DMS114 treated with DMSO at 0.1 percent for 48 hours (cell line): Measurements from ENCODE around the gene PHF1.

Source experiments
- DNase-seq: peaks from one replicate; lab custom pipeline; 2025; ENCODE audit not compliant: unreplicated experiment; lab: John Stamatoyannopoulos, UW

PHF1 gene

DNA sequence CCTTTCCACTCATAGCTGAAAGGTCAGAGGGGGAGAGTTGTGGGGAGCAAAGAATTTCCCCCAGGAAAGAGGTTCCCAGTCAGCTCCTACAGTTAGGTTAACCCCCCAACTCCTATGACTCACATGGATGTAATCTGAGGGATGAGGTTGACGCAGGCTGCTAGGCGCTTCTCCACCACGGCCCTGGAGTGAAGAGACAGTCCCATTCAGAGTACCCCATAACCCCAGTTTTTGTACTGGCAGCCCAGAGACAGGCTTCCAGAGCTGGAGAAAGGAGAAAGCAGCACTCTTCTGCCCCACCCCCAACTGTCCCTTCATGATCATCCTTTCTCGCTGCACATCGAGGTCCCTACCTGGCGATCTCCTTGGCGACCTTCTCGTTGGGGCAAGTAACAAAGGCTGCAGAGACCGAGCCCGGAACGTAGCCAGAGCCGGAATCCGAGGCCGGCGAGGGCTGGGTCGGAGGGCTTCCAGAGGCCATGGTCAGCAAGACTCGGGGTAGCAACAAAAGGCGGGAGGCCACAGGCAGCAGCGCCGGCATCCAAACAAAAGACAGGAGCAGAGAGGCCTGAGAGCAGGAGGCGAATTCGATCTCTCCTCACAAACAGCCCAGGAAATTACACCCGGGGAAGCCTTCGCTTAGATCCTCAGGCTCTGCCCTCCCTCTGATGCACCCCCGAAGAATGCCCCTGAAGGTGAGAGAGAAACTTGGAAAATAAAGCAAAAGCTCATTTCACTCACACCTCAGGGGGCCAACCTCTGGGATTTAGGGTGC is 6.5 kb downstream of the PHF1 start:
- DNase-seq = no peak

DNA sequence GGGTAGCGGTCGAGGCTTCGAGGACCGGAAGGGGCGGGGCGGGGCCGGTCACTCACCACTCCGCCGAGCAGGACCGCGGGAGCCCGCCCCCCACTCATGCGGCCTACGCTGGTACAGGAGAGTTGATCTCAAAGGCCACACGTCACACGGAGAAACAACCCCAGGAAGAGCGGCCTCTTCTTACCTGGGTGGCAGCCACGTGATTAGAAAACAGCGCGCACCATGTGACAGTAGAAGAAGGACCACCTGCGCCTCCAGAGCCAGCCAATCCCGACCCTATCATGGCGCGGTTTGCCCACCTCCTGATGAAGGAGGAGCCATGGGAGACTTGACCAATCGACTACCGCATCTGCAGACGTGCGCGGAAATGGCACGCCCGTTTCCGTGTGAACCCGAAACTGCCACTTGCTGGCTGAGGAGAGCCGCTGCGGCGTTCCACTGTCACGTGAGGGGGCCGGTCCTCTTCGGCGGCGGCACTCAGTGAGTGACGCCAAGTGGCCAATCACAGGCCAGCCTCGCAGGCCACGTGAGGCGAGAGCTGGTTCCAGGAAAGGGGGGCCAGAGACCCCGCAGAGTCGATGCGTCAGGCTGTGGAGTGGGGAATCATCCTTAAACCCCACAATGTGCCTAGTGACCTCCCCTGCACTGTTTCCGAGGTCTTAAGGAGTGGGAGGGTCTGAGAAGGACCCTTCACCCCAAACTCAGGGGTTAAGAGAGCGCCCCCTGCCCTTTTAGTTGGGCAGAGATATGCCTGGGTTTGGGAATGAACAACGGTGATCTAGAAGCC is 7.3 kb downstream of the PHF1 start, which contains the start of gene CUTA:
Gene CUTA, minus strand, starts transcription at position 205 of the 787 bp plus-strand sequence. Its CDS starts 107 bp downstream, at position 98.
- peak; percentile 99 for DNase-seq

DNA sequence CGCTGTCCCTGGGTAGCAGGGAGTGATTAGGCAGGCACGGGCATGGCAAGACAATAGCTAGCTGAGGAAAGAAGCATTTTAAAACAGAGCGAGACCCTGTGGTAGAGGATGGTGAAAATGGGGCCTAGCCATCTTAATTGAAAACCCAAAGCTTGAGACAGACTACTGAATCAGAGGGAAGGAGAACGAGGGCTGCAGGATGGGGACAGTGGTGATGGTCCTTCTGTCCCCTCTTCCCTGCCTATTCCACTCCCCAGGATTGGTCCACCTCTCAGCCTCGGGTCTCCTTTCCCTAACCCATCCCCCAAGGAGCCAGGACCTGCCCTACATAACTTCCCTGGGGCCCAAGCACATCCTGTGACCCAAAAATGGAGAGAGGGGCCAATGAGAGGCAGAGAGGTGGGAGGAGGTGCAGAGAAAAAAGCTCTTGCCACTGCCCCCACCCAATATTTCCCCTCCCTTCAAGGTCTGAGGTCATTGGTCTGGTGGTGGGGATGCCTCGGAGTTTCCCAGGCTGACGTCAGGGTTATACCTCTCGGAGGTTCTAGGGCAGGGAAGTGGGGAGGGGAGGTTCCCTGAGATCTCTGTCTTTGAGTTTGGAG is 8.0 kb downstream of the PHF1 start:
- DNase-seq = no peak

DNA sequence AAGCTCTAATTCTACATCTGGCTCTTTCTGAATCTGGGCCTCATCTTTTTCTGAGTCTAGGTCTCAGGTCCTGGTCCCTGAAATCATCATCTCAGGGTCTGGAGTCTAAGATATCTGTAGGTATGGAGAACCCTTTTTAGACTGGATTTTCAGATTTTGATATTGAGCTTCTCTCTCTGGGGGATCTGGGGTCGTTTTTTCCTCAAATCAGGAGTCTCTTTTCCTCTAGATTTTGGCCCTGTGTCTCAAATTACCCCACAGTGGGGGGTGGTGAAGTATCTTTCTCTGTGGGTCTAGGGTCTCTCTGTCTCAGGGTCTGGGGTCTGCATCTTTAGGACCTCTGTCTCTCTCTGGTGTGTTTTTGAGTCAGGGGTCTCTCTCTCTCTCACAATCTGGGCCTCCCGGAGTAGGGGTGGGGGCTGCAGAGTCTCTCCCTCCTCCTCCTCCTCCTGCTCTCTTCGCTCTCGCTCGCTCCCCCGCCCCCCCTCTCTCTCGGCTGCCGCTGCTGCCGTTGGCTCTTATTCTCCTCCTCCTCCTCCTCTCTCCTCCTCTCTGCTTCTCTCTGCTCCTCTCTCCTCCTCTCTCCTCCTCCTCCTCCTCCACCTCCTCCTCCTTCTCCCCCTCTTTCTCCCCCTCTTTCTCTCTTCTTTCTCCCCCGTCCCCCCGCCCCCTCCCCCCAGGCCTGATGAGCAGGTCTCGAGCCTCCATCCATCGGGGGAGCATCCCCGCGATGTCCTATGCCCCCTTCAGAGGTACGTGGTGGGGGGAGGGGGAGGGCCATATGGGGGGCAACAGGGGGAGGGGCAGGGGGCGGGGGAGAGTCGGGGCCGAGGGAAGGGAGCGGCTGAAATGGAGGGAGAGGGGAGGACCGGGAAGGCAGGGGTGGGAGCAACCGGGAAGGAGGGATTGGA is 9.0 kb downstream of the PHF1 start, which contains the start of gene SYNGAP1:
Gene SYNGAP1, plus strand, starts transcription at position 486 of the 911 bp plus-strand sequence. Its CDS starts 200 bp downstream, at position 686.
- DNase-seq = no peak

DNA sequence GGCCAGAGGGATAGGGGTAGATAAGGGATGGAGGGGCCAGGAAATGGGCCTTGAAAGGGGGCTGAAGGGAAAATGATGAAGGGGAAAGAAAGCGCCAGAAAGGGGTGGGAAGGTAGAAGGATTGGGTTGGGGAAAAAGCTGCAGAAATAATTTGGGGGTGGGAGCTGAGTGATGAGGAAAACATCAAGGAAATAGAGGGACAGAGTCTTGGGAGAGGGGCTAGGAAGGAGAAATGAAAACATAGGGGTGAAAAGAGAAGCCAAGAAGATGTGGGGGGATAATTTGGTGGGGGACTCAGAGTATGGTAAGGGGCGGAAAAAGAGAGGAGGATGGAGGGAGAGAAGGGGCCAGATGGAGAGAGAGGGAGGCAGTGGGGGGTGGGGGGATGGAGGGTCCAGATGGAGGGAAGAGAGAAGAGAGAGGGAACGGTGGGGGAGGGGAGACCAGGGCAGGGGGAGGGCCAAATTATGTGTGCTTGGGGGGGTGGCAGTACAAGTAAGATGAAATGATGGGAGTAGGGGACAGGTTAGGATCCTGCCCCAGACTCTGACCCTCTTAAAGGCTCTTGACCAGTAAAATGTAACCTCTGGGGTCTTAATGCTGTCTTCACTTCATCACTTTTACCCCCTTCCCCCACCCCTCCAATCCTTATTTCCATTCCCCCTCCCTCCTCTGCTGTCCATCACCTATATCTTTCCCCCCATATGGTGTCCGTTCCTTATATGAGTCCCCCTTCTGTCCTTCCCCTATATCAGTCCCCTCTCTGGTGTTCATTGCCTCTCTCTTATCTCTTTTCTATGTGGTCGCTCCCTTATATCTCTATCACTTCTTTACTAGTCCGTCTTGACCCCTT is 9.9 kb downstream of the PHF1 start:
- no peak for DNase-seq

DNA sequence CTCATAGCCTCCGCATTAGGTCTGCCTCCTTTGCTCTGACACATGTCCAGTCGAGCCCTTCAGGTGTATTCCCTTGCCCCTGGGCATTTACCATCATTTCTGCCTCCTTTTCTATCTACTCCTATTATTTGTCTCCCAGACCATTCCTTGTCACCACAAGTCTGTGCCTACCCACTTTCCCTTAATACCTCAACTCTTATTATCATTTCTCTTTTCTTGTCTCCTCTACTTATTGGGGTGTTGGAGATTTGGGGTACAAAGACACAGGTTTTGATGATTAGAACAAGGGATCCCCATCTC is 10.5 kb downstream of the PHF1 start:
- no peak for DNase-seq

DNA sequence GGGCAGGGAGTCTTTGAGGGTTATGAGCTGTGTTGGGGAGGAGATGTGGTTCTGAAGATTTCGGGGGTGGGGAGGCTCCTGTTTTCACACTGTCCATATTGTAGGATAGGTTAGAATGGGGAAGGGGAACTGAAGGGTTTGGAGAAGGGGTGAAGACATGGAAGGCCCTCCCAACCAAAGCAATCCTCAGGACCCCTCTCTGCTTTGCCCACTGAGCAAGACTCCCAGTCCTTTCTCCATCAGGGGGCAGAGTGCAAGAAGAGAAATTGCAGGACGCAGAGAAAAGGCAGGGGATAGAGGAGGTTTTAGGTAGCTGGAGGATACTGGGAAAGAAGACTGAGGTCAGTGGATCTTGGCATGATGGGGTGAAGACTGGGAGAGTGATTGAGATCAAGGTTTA is 13.0 kb downstream of the PHF1 start:
- DNase-seq = no peak

DNA sequence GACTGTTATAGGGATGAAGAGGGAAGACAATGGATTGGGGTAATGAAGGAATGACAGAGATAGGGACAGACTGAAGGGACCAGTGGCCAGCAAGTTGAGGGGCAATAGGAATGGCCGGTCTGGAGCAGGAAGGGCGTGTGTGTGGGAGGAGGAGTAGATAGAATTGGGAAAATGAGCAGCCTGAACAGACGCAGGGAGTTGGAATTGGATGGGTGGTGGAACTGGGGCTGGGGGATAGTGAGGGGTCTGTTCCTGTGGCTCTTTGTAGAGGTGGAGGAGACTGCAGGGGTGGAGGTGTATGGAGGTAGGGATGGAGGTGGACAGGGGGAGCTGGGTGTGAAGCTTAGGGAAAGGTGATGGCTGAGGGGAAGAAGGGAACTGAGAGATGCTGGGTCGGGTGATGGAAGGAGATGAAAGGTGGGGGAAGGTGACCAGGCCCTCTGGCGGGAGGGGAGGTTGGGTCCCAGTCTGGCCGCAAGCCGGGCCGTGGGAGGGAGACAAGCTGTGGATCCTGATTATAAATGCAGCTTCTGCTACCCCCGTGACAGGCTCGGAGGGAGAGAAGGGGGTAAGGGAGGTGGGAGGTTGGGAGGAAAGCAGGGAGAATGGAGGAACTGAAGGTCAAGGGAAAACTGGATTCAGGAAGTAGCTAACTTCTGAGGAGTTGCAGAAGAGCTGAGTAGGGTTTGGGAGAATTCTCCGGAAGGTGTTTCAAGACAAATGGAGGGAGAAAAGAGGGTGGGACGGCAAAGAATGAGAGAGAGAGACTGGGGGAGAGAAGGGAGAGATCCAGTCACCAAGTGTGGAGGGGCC is 14.2 kb downstream of the PHF1 start:
- DNase-seq = no peak

DNA sequence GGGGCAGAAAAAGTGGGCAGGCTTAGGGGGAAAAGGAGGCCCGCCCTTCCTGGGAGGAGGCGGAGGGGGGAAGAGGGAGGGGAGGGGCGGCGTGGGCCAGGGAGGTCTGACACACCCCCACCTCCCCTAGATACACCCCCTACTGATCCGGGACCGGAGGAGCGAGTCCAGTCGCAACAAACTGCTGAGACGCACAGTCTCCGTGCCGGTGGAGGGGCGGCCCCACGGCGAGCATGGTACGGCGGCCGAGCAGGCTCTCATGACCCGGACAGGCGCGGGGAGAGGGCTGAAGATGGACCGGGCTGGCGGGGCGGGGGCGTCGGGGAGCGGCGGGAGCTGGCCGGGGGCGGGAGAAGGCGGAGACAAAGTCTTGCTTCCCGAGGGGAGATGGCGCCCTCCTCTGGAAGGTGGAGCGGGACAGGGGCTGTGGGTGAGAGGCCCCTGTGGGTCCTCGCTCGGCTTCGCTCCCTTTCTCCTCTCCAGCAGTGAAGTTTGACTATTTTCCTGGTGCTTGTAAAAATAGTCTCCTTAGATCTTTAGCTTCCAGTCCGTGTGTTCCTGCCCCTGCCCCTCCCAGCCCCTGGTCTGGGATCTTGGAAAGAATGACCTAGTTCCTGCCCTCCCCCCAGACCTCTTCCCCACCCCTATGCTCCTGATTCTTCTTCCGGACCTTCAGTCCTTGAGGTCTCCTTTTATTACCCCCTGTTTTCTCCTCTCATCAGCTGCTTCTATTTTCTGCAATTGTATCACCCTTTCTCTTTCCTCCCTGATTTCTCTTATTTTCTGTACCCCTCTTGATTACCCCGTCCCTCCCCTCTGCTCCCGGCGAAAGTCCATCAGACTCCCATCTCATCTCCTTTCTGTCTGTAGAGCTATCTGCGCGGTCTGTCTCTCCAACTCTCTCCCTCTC is 15.1 kb downstream of the PHF1 start:
- DNase-seq = peak; percentile 89

DNA sequence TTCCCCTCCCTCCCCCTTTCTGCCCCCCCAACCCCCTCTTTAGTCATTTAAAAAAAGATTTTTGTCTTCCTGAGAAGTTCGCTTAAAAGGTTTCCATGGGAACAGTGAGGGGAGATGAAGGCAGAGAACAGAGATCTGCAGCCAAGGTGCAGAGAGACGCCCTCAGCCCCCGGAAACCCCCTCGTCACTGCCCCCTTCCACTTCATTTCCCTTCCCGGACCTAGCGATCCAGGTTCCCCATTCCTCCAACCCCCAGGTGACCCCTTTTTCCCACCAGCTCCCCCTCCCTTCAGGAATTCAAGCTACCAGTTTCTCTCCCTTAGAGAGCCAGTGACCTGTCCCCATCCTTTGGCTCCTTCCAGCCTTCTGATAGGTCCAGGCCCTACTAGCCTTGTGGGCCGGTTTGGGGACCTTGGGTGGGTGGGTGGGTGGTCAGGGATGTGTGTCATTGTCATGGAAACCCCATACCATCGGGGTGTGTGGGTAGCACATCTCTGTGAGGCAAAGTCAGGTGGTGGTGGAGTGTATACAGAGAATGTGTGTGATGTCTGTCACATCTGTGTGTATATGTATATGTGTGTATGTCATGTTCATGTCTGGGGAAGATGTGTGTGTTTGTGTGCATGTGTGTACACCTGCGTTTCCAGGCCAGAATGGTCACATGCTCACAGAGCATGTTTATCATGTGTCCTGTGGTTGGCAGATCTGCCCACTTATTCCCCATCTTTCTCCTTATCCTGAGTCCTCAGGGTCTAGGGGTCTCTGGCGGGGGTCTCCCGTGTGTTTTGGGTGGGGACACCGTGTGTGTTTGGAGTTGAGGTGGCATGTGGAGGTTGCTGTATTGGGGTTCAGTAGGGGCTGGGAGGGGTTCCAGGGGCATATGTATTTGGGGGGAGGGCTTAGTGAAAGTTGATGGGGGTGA is 16.0 kb downstream of the PHF1 start:
- no peak for DNase-seq

DNA sequence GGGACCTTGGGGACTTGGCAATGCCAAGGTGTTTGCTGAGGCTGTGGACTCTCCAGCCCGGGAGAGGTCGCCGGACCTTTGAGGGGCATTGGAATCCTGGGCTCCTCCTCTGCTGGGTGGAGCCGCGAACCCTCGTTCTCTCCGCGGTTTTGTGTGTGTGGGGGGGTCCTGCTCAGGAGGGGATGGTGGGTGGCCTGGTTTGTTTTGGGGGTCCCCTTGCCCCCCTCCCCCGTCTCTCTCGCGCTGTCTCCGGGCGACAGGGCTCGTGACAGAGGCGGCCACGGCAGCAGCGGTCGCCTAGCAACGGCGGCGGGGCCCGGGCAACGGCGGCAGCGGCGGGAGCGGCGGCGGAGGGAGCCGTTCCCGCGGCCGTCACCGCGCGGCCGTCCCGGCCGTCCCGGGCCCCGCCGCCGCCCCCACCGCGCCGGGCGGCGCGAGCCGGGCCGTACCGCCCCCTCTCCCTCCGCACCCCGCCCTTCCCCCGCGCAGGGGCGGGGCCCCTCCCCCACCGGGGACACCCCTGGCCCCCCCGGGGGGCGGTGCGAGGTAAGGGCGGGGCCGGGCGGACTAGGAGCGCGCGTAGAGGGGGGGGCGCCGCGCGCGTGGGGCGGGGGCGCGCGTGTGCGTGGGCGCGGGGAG is 16.9 kb downstream of the PHF1 start:
- DNase-seq = no peak

DNA sequence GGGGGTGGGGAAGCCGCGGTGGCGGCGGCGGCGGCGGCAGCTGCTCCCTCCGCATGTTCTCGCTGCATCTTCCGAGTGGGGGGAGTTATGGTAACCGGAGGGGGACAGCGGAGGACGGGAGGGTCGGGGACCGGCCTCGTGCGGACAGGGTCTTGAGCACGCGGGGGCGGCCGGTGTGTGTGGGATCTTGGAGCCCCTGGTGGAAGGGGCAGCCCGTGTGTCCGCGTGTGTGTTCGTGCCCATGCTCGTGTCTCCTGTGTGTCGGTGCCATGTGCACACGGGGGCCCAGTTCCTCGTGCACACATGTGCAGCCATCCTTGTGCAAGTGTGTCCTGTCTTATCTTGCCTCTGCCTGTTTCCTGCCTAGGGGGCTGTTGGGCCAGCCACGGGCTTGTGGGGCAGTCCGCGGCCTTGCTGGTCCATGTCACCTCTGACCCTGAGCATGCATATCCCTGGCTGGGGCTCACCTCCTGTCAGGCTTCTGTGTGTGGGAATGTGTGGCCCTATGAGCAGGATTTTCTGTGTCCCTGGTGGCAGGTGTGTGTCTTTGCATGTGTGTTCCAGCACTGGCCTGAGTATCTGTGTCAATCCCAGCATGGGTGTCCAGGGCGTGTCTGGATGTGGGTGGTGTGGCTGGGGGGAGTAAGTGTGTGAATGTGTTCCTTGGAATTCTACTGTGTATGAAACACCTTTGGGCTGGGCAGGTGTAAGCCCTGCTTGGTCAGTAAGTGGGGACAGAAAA is 17.6 kb downstream of the PHF1 start:
- peak; percentile 52 for DNase-seq

DNA sequence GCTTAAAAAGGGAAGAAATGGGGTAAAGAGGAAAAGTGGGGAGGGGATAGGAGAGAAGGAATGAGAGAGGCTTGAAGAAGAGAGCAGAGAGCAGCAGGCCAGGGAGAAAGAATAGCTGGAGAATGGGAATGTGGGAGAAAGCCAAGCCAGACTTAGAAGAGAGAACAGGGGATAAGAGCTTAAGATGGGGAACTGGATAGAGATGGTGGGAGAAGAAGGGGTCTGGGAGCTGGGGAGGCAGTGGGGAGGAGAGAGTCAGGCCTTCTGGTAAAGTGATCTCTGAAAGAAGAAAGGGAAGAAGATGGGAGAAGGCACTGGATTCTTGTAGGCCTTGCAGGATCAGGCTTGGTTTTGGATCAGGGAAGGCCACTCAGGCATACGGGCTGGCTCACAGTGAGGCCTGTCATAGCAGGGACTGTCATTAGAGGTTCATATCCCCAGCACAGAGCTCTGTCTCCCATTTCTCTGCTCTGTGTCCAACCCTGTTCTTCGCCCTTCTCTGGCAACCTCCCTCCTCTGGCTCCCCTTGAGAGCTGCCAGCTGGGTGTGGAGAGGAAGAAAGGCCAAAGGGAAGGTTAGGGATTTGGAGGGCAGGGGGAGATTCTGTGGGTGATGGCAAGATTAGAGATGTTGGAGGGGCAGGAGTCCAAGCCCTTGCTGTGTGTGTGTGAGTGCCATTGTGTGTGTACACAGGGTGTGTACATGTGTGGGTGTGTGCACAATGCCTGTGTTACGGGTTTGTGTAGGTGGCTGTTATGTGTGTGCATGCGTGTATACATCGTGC is 18.3 kb downstream of the PHF1 start:
- no peak for DNase-seq

DNA sequence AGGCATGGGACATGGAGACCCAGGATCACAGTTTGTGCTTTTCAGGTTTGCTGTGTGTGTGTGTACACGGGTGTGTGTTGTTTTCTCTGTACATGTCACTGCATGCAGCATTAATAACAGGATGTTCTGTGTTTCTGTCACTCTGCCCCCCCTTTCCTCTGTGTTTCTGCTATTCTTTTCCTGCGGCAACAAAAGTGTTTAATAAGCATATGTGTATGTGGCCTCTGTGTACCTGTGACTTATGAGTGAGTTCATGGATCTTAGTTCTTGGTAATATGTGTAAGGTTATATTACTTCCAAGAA is 18.9 kb downstream of the PHF1 start:
- no peak for DNase-seq

DNA sequence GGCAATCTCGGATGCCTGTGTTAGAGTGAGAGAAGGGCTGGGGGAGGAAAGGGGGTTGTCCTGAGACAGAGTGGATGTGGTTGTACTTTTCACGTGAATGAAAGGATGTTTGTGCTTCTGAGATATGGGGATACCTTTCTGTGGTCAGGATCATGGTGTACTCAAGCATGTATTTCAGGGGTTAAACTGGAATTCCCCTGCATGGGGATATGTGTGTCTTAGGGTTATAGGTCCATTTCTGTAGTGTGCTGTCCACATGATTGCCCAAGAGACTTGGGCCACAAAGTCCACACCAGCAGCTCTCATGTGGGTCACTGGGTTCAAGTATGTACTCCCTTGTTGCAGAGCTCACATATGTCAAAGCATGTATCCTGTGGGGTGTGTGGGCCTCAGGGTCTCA is 19.5 kb downstream of the PHF1 start:
- no peak for DNase-seq
